GM20431 (cell line): Measurements from ENCODE around the gene GNAO1.

Experiments used
- in situ Hi-C: fragments of 300-500 bp; cut with MseI, MboI; formaldehyde crosslinking; loops from one replicate; pipeline ENCODE4 v1.15.0; 2020; ENCODE audit warnings: low sequenced_read_pairs; ENCODE audit not compliant: unreplicated experiment

GNAO1 gene

DNA sequence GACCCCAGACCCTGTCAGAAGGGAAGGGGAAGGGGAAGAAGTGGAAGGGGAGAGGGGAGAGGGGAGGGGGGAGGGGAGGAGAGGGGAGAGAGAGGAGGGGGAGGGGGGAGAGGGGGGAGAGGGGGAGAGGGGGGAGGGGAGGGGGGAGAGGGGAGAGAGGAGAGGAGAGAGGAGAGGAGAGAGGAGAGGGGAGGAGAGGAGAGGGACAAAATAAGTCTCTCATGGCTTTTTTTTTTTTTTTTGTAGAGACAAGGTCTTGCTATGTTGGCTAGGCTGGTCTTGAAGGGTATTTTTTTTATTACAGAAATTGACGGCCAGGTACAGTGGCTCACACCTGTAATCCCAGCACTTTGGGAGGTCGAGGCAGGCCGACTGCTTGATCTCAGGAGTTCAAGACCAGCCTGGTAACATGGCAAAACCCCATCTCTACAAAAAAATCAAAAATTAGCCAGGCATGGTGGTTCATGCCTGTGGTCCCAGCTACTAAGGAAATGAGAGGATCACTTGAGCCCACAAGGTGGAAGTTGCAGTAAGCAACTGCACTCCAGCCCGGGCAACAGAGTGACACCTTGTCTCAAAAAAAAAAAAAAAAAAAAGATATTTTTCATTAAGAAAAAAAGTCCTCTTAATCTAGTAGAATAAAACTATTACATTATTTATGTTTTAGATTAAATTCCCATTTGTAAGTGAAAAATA, 214.8 kb downstream of the GNAO1 start:
- in situ Hi-C loops: no loop called here
